ENCODE measurements around the gene HMGCS2.
A peak's percentile ranks its signal among the peaks of the same experiment; 100 is the strongest.

Gene HMGCS2

DNA sequence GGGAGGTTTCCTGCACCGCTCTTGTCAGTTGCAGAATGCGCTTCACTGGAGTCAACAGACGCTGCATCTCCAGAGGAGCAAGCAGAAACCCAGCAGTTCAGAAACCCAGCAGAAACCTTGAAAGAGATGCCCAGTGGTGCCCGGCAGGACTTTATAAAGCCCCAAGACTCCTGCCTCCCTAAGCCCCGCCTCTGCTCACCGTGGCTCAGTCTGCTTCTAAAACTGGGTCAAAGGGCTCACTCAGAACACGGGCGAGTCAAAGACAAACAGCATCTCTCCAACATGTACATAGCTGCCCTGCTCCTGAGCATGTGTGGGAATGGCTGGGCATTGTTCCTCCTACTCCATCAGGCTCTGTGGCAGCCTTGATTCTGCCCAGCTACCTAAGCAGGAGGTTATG is at the start of gene HMGCS2:
Gene HMGCS2, minus strand, starts transcription at position 128 of the 400 bp plus-strand sequence. Its CDS starts 61 bp downstream, at position 67.
- DNase-seq: no peak

DNA sequence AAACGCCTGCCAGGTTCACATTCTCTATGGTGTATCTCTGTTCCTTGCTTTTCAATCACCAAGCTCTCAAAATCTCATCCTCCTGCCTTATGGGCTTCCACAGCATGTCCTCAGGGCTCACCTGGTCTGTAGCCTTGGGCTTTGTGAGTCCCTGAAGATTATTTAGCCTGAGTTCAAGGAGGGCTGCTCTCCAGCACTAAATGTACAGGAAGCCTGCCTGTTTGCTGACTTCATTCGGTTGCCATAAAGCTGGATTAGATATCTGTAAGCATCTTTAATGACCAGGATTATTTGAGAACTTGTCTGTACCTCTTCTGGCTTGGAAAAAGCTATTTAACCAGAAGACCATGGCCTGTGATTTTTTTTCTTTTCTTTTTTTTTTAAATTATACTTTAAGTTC is 49.5 kb upstream of the HMGCS2 start:
- DNase-seq: no peak

DNA sequence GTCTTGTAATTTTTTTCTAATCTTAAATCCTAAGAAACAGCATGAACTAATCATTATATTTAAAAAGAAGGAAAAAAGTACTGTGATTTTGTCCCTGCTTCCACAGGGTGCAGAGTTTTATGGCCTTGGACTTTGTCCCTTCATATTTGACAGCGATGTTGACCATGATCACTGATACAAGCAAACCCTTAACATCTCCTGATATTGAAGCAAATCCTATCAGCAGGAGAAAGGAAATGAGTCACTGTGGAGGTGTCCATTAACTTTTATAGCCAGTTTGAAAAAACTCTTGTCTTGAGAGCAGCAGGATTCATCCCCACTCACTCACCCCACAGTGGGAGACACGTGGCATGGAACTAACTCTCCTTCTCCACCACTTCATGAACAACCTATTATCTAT is 47.7 kb upstream of the HMGCS2 start:
- DNase-seq: no peak

GRCh38 chr1:119815928-119816327 is 47.2 kb upstream of the HMGCS2 start:
- DNase-seq: no peak

DNA sequence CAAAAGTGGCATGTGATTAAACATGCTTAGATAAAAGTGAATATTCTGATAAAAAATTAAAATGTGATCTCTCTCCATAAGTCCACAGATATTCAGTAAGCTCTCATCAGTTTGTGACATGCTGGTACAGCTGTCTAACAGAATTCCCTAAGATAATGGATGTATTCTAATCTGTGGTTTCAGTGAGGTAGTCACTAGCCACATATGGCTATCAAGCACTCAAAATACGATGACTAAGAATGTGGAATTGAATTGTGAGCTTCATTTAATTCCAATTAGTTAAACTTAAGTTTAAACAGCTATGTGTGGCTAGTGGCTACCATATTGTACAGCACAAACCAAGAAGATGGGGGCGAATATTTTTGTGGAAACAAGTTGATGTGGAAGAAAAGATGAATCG is 46.7 kb upstream of the HMGCS2 start:
- DNase-seq: no peak

GRCh38 chr1:119814288-119814687 is 45.6 kb upstream of the HMGCS2 start:
- DNase-seq: no peak

DNA sequence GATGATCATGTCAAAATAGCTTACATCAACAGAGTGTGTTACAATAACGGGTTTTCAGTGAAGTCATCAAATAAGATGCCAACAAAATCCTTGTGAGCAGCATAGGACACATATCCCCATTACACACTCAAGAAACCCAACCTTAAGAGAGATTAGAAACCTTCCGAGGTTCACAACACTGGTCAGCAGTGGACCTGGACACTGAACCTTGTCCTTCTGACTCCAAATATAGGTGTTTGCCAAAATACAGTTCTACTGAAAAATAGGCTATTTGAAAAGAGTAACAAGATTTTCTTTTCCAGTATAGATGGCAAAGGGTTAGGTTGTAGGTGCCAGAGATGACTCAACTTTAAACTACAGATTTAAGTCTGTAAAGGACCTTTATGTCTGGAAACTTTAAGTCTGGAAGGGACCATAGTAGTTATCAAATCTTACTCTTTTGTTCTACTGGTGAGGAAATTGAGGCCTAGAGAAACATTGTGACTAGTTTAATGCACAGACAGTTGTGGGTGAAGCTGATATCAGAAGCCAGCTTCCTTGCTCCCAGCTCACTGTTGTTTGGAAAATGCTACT is 43.4 kb upstream of the HMGCS2 start:
- DNase-seq: no peak

DNA sequence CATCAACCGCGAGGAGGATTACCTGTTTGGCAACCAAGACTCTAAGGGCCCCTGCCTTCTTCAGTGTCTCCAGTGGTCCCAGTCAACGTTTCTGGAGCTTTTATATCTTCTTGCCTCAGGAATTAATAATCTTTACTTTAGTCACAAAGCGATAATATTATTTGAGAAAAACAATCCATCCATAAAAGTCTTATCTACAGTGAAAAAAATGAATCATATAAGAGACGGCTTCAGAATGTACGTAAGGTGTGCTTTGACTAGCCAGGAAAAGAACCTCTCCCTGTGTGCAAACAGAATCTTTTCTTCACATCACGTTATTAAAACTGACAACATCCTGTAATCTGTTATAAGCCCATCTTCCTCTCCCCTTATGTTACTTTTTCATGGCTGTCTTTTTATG is 42.7 kb upstream of the HMGCS2 start, which contains the start of gene REG4:
Gene REG4, minus strand, starts transcription at position 74 of the 400 bp plus-strand sequence. CDS start 2,691 bp downstream, outside the sequence.
- DNase-seq: no peak

DNA sequence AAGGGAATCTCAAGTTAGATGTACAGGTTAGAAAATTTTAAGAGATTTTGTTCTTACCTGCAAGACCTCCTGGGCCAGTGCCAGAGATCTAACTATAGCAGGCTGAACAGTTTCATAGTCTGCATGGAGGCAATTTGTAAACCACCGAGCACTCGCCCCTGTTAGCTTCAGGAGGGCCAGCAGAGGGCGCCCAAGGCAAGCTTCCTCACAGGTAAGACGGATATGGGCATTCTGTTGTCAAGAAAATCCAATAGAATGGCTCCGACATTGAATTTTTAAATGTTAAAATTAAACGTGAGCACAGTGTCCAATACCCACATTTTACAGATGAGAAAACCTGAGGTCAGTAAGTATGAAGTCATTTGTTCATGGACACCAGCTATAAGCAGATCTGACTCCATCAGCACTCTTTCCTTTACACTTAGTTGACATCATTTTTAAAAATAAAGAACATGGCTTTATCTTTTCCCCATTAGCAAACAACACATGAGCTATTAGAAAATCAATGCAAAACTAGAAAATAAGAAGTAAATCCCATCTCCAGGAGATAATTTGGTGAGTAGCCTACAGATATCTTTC is 40.4 kb upstream of the HMGCS2 start:
- DNase-seq: peak; percentile 69

DNA sequence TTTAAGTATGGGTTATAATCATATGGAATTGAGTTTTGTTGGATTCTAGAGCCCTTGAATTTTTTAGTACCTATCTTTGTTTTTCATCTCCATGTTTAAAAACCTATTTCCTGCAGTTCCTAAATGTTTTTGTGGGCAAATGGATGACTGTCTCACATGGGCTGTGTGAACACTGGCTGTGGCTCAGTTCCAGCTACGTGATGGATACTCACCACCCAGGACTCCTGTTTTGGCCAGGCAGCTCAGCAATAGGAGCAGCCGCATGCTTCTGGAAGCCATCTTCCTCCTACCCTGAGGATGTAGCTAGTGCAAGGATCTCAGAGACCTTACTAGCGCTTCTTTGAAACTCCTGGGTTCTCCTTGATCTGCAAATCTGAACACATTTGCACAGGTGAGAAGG is 39.8 kb upstream of the HMGCS2 start:
- DNase-seq: no peak

DNA sequence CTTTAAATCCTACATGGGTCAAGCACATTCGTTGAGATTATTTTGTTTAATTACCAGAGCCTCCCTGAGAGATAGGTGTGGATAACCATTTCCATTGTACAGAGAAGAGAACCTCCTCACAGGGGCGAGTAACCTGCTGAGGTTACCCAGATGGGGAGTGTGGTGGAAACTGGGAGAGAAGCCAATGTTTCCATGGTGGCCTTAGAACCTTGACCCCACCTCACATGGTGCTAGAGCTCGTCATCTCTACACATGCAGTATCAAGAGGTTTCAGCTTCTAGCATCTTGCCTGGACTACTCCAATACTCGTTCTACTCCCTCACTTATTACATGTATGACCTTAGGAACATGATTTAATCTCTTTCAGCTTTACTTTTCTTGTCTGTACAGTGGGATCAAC is 37.8 kb upstream of the HMGCS2 start:
- DNase-seq: no peak

- DNase-seq: no peak
Observed at GRCh38 chr1:119805746-119806145, 37.0 kb upstream of the HMGCS2 start.

- no peak for DNase-seq
Observed at GRCh38 chr1:119805247-119805646, 36.5 kb upstream of the HMGCS2 start.

- DNase-seq: no peak
Observed at GRCh38 chr1:119799599-119800177, 31.0 kb upstream of the HMGCS2 start.

DNA sequence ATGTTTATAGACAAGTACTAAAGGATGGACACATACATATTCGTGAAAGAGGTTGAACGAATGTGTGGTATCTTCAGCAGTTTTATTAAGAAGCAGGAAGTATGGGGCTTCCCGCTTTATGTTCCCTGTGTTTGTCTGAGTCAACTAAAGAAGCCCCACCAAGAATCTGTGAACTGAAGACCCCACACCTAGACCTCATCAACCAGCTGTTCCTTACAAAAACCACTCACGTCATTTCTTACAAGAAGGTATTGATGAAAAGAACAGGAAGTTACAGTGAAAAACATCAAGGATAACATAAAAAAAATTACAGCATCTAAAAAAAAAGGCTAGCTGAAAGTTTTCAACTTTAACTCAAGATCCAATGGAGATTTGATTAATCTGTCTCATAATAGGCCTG is 30.3 kb upstream of the HMGCS2 start:
- no peak for DNase-seq

DNA sequence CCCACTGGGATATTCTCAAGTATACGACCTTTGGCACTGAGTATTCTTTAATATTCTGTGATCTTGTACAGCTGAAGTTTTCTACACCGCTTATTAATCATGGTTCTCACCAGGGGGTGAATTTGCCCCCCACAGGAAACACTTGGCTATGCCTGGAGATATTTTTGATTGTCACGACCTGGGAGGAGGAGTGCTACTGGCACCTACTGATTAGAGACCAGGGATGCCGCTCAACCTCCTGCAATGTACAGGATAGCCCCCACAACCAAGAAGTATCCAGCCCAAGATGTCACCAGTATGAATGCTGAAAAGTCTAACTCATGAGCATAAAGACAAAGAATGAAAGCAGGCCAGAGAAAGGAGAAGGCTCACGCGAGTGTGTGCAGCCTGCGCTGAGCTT is 28.9 kb upstream of the HMGCS2 start:
- DNase-seq: no peak

DNA sequence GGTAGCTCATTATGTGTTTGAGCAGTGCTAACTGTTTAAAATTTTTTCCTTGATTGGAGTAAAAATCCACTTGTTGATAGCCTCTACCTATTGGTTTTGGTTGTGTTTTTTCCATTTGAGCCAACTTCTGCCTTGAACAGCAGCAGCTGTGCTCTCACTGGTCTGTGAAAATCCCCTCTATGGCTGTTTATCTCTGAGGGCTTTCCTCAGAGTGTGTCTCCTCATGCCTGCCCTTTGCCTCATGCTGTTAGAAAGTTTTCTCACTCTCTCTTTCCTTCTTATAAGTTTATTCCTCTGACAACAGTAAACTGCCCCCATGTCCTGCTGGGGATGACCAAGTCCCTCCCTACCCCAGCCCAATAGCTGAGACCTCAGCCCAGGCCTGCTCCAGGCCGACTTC is 28.5 kb upstream of the HMGCS2 start:
- no peak for DNase-seq

- no peak for DNase-seq
Observed at GRCh38 chr1:119795261-119796200, 26.8 kb upstream of the HMGCS2 start.

- DNase-seq: no peak
Observed at GRCh38 chr1:119794876-119795240, 26.2 kb upstream of the HMGCS2 start.

DNA sequence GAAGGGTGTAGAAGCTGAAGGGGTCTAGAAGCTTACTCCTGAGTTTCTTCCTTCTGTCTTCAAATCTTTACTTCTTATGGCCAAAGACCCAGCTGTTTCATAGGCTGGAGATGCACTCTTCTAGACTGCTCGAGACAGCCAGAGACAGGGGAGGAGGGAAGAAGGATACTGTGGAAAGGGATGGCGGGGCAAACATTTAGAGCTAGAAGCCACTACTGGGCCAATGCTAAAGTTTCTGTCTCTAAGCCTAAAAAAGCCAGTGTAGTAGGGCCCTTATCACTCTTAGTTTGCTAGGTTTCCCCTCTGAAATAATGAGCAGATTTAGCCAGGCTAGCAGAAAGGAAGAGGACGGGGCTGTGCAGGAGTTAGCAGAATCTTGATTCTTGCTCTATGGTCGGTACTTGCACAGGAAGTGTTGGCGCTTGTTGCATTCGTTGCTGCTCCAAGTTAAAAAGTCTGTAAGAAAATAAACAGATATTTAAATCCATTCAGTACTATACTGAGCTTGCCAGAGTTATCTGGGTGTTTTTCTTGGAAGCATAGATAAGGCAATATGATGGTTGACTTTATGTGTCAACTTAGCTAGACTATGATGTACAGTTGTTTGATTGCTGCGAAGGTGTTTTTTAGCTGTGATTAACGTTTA is 25.6 kb upstream of the HMGCS2 start:
- DNase-seq: no peak

DNA sequence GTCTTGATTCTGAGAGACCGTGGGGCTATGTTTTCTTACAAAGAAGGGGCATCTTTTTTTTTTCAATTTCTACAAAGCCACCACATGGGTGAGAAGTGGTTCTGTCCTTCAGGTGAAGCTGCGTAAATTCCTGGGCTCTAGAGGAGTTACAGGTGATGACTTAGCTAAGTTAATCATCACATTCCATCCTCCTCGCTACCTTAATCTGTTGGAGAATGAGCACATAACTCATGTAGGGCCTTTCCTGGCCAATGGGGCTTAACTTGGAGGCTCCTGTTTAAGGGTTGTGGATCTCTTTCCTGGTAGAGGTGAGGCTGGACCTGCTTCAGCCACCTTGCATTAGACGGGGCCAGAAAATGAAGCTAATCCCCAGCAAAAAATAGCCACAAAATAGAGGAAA is 22.7 kb upstream of the HMGCS2 start:
- no peak for DNase-seq

DNA sequence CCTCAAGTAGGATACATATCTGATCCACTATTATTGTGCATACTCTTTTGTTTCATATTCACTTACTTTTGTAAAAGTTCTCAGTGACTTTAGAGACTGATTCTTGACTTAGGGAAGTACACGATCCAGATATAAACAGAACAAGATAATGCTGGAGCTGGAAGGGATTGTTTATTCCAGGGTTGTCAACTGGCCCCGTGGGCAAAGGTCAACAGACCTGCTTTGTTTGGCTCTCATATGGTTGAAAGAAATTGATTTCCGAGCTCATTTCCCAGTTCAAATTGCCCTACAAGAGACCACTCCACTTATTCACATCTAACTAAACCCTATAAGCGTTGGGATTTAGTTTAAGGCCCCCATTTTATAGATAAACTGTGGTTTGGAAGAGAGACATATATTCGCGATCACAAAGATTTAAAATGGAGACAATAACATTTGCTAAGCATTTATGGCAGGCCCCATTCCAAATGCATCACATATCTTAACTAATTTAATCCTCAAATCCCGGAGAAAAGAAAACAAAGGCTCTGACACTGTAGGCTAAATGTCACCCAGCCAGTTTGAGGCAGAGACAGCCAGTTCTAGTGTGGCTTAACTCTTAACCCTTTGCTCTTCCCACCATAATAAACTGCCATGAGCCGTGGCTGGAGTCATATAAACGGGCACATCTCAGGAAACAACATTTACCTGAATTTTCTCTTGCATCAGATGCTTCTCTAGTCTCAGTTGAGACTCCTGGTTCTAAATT is 21.9 kb upstream of the HMGCS2 start:
- DNase-seq: no peak

Data from stimulated activated CD4-positive, alpha-beta T cell treated with anti-CD3 and anti-CD28 coated beads, Interleukin-4, amount 100 ng/mL, for 24 hours (primary cell).